OCI-LY3 (cell line): ENCODE data around the gene FMN1.
A peak's percentile ranks its signal among the peaks of the same experiment; 100 is the strongest.

Experiments
- H2AFZ ChIP-seq: fragments of 200-600, 300-600 bp; shearing (Covaris generic); 2 replicates; pipeline ENCODE4 v1.6.0; 2014; ENCODE audit warnings: antibody characterized with exemption, low read depth, low read length
- H3K27ac ChIP-seq: fragments of 200-600, 300-600 bp; sonication (generic); 2 replicates; pipeline ENCODE4 v1.5.1; 2014; ENCODE audit warnings: mild to moderate bottlenecking, low read length, moderate library complexity, mixed read lengths
- H3K27me3 ChIP-seq: fragments of 200-600, 300-600 bp; sonication (generic); 2 replicates; pipeline ENCODE4 v1.6.1; 2014; ENCODE audit warnings: low read depth, low read length, mixed read lengths
- H3K36me3 ChIP-seq: fragments of 200-600, 300-600 bp; sonication (generic); replicated peaks from 2 replicates; pipeline ENCODE3; 2014; ENCODE audit warnings: low read depth, low read length, mixed read lengths
- H3K4me1 ChIP-seq: fragments of 300-600, 200-600 bp; sonication (generic); 2 replicates; pipeline ENCODE4 v1.6.1; 2014; ENCODE audit warnings: low read length, mixed read lengths
- H3K4me2 ChIP-seq: fragments of 200-600, 300-600 bp; sonication (generic); 2 replicates; pipeline ENCODE4 v1.6.1; 2014; ENCODE audit warnings: low read length, mixed read lengths
- H3K4me3 ChIP-seq: fragments of 300-600, 200-600 bp; sonication (generic); 2 replicates; pipeline ENCODE4 v1.5.1; 2014; ENCODE audit warnings: antibody characterized with exemption, mild to moderate bottlenecking, low read length, moderate library complexity
- H3K79me2 ChIP-seq: fragments of 300-600, 200-600 bp; shearing (Covaris generic); 2 replicates; pipeline ENCODE4 v1.6.1; 2014; ENCODE audit warnings: mild to moderate bottlenecking, low read length, mixed read lengths
- H3K9ac ChIP-seq: fragments of 300-600, 200-600 bp; shearing (Covaris generic); 2 replicates; pipeline ENCODE4 v1.6.0; 2014; ENCODE audit warnings: mild to moderate bottlenecking, low read length, moderate library complexity
- H3K9me3 ChIP-seq: fragments of 200-600, 300-600 bp; shearing (Covaris generic); 2 replicates; pipeline ENCODE4 v1.6.1; 2014; ENCODE audit warnings: low read length, mixed read lengths; ENCODE audit not compliant: insufficient read depth
- H4K20me1 ChIP-seq: fragments of 200-600, 300-600 bp; sonication (generic); 2 replicates; pipeline ENCODE4 v1.6.1; 2016; ENCODE audit warnings: low read length, mixed read lengths; ENCODE audit not compliant: insufficient read depth
- EZH2phosphoT487 ChIP-seq: fragments of 200-600 bp; shearing (Covaris generic); IDR thresholded peaks from 2 replicates; pipeline ENCODE4 v1.6.1; 2018; ENCODE audit warnings: antibody characterized with exemption, mixed run types, low read depth
- TF ChIP-seq, protein P1 (sequence below): fragments of 200-600, 300-600 bp; sonication (generic); IDR thresholded peaks from 2 replicates; pipeline ENCODE4 v1.5.1; 2014; ENCODE audit warnings: antibody characterized with exemption, low read length, low read depth

The FMN1 gene

DNA sequence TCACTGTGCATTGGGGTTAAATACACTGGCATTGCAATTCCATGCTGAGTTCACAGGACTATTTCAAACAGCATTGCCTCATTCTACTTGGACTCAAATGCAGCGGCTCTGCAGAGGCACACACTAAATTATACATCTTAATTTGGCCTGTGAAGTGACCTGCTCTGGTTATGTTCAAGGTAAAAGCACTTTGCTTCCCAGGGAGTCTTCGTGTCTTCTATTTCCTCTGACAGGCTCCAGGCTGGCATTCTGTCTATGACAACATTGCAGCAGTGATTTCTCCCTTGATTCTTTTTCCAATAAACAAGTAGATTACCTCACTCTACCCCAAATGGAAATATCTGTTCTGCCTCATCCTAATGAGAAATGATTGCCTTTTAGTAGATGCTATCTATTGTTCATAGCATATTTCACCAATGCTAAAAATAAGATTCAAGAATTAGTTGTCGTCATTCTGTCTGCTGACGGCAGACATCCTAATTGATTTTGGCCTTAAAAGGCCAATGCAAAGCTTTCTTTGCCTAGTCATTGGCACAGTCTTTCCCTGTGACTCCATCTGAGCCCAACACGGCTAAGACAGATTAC is 33.8 kb downstream of the FMN1 start:
- Histone ChIP-seq H3K27ac (no peak overlapping the region), H3K4me1 (peaks cover 26% of the 10 kb centered on the region)

DNA sequence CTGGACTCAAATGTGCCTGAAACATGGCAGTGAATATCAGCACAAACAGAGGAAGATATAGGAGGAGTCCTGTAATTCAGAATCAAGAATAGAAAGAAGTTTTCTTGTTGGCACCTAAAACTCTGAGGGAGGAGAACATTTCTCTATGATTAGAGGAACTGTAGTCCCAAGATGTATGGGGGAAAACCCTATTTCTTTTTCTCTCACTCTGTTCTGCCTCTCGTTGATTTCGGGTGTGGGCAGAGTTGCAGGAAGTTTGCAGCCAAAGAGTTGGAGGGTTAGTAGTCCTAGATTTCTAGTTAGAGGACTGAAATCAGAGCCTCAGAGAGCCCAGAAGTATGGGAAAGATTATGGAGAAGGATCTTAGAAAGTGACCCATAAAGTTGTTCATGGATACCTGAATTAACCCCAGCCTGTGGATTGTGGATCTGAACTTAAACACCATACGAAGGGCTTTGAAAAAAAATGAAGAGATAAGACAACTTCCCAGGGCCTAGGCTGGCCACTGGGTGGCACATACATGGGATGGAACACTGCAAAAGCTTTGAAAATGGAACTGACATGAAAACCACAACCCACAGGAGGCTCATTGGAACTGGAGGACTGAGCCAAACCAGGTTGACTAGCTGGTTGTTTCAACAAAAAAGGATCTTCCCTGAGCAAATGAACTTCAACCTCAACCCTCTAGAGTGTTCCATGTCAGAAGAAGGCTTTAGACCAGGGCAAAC is 34.6 kb downstream of the FMN1 start:
- TF ChIP-seq, protein P1, sequence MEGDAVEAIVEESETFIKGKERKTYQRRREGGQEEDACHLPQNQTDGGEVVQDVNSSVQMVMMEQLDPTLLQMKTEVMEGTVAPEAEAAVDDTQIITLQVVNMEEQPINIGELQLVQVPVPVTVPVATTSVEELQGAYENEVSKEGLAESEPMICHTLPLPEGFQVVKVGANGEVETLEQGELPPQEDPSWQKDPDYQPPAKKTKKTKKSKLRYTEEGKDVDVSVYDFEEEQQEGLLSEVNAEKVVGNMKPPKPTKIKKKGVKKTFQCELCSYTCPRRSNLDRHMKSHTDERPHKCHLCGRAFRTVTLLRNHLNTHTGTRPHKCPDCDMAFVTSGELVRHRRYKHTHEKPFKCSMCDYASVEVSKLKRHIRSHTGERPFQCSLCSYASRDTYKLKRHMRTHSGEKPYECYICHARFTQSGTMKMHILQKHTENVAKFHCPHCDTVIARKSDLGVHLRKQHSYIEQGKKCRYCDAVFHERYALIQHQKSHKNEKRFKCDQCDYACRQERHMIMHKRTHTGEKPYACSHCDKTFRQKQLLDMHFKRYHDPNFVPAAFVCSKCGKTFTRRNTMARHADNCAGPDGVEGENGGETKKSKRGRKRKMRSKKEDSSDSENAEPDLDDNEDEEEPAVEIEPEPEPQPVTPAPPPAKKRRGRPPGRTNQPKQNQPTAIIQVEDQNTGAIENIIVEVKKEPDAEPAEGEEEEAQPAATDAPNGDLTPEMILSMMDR = peak; percentile 36
- no peak for TF ChIP-seq EZH2phosphoT487
- no peak overlapping the region for H3K9ac ChIP-seq

More for the DNA sequence above, 33.8 kb downstream of the FMN1 start:
- Histone ChIP-seq H3K79me2 (no peaks in the 10 kb centered on the region), H2AFZ (no peak overlapping the region), H3K27me3 (peaks cover 41% of the 10 kb centered on the region), H3K4me2 (no peak overlapping the region), H3K9ac (no peak overlapping the region), H3K36me3 (no peaks in the 10 kb centered on the region), H4K20me1 (no peaks in the 10 kb centered on the region), H3K4me3 (no peak overlapping the region), H3K9me3 (no peaks in the 10 kb centered on the region)
- TF ChIP-seq EZH2phosphoT487 = no peak
- TF ChIP-seq, protein P1 = no peak

DNA sequence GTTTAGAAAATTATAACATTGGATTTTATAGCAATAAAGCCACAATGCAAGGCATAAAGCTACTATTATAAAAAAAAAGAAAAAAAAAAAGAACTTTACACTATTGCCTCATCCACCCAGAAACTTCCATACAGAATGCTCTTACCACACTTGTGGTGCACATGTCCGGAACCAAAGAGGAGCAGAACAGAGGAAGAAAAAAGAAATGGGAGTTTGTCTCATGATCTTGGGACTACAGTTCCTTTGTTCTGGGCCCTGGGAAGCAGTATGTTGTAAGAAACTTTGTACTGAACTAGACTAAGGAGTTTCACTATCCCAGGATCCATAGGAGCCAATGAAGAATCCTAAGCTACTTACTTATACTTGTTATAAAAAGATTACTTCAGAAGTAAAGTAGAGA is 36.1 kb downstream of the FMN1 start:
- no peak overlapping the region for H3K27ac ChIP-seq
- H3K79me2 ChIP-seq = no peaks in the 10 kb centered on the region
- H3K4me1 ChIP-seq = peaks cover 26% of the 10 kb centered on the region
- peaks cover 30% of the 10 kb centered on the region for H3K27me3 ChIP-seq
- H2AFZ ChIP-seq = no peak overlapping the region
- no peak overlapping the region for H3K4me3 ChIP-seq
- TF ChIP-seq, protein P1 = no peak
- no peak for TF ChIP-seq EZH2phosphoT487
- H4K20me1 ChIP-seq = no peaks in the 10 kb centered on the region
- no peak overlapping the region for H3K9ac ChIP-seq
- no peaks in the 10 kb centered on the region for H3K36me3 ChIP-seq
- H3K9me3 ChIP-seq = no peaks in the 10 kb centered on the region
- 0 out of 2 replicates have a peak overlapping the region, but pooled peaks have one; percentile 58 for H3K4me2 ChIP-seq

More for the DNA sequence above, 34.6 kb downstream of the FMN1 start:
- no peaks in the 10 kb centered on the region for H3K79me2 ChIP-seq
- H3K27me3 ChIP-seq = peaks cover 39% of the 10 kb centered on the region
- no peak overlapping the region for H2AFZ ChIP-seq
- H3K4me1 ChIP-seq = peaks cover 26% of the 10 kb centered on the region
- no peaks in the 10 kb centered on the region for H4K20me1 ChIP-seq
- no peak overlapping the region for H3K27ac ChIP-seq
- H3K9me3 ChIP-seq = no peaks in the 10 kb centered on the region
- no peaks in the 10 kb centered on the region for H3K36me3 ChIP-seq
- H3K4me2 ChIP-seq = peak overlapping the region; percentile 58
- peak overlapping the region; percentile 16; the same call in 1 of the 2 replicates for H3K4me3 ChIP-seq

DNA sequence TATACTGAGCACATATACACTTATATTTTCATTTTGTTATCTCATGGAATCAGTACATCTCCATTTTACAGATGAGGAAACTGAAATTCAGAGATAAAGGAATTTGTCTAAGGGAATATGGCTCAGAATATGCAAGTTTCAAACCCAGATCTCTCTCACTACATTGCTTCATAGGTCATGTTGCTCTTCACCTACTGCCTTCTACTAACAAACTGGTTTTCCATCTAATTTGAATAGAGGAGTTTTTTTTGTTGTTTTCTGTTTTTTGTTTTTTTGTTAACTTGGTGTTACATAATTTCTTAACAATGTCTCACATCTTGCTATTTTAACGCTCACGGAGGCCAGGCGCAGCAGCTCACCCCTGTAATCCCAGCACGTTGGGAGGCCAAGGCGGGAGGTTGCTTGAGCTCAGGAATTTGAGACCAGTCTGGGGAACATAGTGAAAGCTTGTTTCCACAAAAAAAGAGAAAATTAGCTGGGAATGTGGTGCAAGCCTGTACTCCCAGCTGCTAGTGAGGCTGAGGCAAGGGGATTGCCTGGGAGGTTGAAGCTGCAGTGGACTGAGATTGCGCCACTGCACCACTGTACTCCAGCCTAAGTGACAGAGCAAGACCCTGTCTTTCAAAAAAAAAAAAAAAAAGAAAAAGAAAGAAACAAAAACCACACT is 37.0 kb downstream of the FMN1 start:
- Histone ChIP-seq H3K9ac (no peak overlapping the region), H2AFZ (no peak overlapping the region), H3K27me3 (peaks cover 34% of the 10 kb centered on the region), H3K4me1 (peaks cover 21% of the 10 kb centered on the region), H3K4me2 (no peak overlapping the region), H3K36me3 (no peaks in the 10 kb centered on the region), H4K20me1 (no peaks in the 10 kb centered on the region), H3K79me2 (no peaks in the 10 kb centered on the region), H3K4me3 (no peak overlapping the region), H3K27ac (no peak overlapping the region), H3K9me3 (no peaks in the 10 kb centered on the region)
- no peak for TF ChIP-seq EZH2phosphoT487
- TF ChIP-seq, protein P1 = no peak
